Lower leg skin (tissue), 3 donors: ENCODE measurements around the gene OGFR.

Experiments used
- CTCF ChIP-seq, 3 donors: fragments of 450-650 bp; IDR thresholded peaks; one replicate each; pipeline ENCODE4 v1.5.1; 2016; ENCODE audit warnings: antibody characterized with exemption in 3 of 3, mild to moderate bottlenecking in 3 of 3, moderate library complexity in 2 of 3
- POLR2A ChIP-seq, 2 donors: fragments of 450-650 bp; IDR thresholded peaks; one replicate each; pipeline ENCODE4 v1.6.1; 2016 to 2017; ENCODE audit warnings: antibody characterized with exemption in 2 of 2, mild to moderate bottlenecking in 1 of 2, moderate library complexity in 1 of 2

- TF ChIP-seq CTCF (IDR thresholded peaks at IDR 0.05) = no peak
- TF ChIP-seq POLR2A (IDR thresholded peaks at IDR 0.05) = no peak
Measured at GRCh38 chr20:62839261-62839660, 34.6 kb downstream of the OGFR start.
